KG1 (cell line): ENCODE data around the gene CYTH1.

Source experiments
- DNase-seq: peaks from one replicate; lab custom pipeline; 2025; lab: John Stamatoyannopoulos, UW

CYTH1 gene

DNA sequence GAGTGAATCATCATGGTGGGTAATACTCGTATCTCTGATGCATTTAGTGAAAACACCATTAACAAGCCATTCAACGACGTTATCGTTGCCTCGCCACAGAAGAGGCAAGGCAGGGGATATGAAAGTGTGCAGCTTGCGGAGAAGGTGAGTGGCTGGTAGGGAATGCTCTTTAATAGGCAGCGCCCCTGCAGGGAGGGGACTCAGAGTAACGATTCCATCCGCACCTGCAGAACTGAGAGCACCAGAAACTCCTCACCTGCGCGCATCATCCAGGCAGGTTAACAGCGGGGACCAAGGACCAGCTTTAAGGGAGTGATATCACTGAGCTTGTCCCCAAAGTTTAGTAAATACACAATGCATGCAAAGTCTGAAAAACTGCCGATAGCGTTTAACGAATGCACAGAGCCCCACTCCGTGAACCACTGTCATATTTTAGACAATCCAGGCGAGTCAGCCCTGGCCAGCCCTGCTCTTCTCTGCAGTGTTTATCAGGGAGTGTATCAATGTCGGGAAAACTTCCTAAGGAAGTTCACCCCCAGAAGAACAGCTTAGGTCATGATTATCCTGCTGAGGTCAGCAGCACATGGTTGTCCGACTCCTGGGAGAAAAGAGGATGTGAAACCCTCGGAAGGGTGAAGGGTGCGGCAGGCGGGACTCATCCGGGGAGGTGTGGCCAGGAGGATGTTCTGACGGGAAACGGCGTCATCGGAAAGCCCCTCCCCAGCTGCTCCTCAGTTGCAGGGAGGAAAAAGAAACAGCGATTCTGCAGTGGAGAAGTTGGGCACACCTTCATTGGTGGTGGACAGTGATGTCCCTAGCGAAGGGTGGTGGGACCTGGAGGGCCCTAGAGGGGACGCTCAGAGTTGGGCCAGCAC lies 136.4 kb downstream of the CYTH1 start:
- no peak for DNase-seq

DNA sequence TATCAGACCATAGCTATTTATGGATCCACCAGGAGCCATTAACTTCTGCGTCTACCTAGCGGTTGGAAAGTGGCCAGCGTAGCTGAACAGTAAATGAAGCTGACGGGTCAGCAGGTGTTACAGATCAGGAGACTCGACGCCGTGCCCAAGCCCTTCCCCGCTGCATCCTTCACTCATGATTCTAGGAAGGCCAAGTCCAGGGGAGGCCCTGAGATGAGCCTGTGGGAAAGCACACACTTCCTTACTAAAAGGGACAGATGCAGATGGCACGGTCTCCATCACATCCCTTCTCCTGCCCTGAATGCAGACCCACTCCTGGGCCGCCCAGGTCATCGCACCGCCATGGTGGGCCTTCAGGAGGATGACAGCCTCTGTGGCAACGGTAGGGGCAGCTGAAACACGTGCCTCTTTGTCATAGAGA lies 137.1 kb downstream of the CYTH1 start:
- DNase-seq = no peak

DNA sequence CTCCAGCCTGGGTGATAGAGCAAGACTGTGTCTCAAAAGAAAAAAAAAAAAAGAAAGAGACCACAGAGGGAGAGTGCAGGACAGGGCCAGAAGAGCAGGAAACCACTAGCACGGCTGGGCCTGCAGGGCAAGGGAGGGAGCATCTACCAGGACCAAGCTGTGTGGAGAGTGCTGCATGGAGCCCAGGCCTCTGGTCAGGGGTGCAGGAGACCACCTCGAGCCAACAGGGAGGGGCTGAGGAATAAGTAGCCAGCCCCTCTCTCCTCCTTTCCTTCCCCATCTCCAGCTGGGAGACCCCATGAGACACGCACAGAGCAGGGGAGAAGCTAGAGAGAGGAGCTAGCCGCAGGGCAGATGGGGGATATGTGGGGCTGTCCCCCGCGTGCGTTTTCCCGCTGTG lies 137.8 kb downstream of the CYTH1 start:
- no peak for DNase-seq

DNA sequence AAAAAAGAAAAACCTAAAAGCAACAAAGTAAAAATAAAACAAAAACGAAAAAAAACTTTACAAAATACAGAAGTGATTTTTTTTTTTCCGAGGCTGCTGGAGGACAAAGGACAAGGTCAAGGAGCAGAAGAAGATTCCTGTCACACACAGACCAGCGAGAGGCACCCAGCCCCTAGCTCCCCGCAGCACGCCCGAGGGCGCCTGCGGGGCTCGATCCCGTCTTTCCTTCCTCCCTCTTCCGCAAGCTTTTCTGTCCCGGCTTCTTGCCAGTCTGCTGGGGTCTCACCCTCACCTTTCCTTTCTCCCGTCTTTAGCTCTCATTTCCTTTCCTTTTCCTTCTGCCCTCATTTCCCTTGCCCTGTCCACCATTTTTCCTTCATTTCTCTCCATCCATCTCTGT lies 138.7 kb downstream of the CYTH1 start:
- no peak for DNase-seq

DNA sequence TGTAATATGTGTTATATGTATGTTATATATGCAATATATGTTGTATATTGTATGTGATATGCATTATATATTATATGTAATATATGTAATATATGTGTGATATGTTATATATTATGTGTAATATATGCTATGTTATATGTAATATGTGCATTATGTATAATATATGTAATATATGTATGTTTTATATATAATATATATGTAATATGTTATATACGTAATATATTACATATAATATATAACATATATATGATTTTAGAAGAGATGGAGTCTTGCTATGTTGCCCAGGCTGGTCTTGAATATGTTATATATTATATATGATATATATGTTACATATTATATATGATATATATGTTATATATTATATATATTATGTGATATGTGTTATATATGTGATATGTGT lies 139.4 kb downstream of the CYTH1 start:
- no peak for DNase-seq

DNA sequence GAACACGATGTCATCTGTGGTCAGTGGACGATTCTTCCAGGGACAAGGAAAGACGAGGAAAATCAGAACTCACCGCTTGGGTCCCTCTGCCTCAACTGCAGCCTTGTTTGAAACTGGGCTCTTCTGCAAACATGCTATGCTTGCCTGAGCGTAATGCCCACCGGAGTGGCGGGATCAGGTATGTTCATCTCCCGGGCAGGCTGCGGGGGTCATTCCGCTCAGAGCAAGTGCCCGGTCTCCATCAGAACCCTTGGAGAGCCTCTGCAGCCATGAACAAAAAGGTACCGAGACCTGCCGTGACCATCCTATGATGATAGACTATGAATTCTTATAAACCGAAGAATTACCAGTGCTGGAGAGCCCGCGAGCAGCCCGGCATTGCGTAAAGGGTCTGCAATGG lies 140.4 kb downstream of the CYTH1 start:
- no peak for DNase-seq

DNA sequence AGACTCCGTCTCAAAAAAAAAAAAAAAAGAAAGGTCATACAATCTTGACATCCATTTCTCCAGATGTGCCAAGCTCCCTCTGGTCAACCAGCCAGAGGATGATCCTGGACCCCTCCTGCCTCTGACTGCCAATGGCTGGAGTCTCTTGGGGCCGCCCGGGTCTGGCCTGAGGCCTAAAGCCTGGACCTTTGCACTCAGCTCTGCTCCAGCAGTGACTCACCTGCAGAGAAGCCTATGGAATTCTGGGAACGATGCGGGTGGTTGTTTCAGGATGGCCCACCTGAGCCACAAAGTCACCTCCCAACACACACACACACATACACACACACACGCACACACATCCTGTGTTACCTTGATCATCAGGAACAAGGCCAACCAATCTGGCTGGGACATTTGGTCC lies 140.8 kb downstream of the CYTH1 start:
- DNase-seq = no peak

DNA sequence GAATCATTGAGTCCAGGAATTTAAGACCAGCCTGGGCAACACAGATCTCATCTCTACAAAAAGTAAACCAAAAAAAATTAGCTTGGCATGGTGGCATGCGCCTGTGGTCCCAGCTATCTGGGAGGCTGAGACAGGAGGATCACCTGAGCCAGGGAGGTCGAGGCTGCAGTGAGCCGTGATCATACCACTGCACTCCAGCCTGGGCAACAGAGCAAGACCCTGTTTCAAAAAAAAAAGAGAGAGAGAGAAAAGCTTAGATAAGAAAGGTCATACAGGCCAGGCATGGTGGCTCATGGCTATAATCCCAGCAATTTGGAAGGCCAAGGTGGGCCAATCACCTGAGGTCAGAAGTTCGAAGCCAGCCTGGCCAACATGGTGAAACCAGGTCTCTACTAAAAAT lies 141.4 kb downstream of the CYTH1 start:
- DNase-seq = no peak

DNA sequence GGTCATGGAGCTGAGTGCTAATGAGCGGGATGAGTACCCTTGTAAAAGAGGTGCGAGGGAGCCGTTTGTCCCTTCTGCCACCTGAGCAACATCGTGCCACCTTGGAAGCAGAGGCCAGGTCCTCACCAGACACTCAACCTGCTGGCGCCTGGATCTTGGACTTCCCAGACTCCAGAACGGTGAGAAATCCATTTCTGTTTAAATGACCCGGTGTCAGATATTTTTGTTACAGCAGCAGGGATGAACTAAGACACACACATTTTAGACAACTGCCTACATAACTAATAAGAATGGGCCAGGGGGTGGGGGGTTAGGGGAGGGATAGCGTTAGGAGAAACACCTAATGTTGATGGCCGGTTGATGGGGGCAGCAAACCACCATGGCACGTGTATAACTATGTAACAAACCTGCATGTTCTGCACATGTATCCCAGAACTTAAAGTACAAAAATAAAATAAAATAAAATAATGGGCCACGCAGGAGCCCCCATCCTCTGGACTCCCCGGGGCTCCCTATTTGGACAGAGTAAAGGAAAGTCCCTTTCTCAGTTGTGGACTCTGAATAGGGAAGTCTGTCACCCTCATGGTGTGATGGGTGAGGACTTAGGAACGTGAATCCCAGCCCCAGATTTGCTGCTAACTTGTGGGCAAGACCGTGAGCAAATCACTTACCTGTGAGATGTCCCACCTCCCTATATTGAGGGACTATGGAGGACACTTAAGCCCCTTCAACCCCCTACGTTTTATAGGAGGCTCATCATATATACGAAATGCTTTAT lies 144.2 kb downstream of the CYTH1 start:
- no peak for DNase-seq

DNA sequence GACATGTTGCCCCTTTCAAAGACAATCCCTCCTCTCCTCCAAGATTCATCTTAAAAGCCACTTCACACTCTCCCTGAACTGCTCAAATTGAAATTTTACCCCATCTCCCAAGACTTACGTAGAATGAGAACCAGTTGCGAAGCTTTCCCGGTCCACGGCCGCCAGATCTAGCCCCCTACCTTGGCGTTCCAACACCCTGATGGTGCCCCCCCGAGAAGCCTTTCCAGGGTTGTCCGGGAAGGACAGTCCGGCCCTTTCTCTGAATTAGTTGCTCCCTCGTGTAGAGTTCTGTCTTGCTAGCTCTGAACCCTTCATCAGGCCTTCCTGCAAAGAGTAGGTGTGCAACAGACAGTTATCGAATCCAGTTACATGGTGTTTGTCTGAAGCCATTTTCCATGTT lies 144.9 kb downstream of the CYTH1 start:
- no peak for DNase-seq

DNA sequence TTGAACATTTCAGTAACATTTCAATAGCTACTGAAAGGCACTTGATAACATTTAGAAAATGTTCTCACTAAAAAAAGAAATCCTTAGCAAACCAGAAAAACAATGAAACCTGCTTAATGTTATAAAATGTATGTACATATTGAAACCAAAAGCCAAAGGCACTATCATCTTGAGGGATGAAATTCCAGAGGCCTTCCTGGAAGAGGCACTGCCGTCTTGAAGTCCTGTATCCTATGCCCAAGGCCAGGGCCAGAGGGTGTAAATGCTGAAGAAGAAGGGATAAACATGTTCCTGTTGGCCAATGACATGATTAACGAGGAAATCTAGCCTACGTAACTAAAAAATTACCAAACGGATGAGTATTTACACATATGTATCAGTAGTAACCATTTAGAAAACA lies 147.9 kb downstream of the CYTH1 start:
- DNase-seq = no peak

DNA sequence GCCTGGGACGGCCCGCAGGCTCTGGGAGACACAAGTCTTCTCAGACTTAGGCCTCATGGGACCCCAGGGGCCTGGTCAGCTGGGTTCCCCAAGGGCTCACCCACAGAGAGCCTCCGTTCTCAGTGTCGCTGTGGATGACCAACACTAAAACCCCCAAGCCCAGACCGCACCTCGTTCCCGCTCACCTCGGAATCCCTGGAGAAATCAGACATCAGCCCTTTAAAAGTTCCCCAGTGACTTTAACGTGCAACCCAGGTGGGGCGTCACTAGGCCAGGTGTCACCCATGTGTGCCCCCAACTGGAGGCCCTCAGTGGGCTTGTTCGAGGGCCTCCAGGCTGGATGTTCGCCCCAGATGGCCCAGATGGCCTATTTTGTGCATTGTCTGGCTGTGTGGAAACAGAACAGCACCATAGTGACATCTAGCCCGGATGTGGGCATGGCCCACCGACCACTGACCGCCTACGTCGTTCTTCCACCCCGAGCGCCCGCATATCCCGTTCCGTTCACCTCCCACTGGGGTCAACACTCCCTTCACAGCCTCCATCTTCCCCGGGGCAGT lies 152.6 kb downstream of the CYTH1 start:
- DNase-seq = no peak

DNA sequence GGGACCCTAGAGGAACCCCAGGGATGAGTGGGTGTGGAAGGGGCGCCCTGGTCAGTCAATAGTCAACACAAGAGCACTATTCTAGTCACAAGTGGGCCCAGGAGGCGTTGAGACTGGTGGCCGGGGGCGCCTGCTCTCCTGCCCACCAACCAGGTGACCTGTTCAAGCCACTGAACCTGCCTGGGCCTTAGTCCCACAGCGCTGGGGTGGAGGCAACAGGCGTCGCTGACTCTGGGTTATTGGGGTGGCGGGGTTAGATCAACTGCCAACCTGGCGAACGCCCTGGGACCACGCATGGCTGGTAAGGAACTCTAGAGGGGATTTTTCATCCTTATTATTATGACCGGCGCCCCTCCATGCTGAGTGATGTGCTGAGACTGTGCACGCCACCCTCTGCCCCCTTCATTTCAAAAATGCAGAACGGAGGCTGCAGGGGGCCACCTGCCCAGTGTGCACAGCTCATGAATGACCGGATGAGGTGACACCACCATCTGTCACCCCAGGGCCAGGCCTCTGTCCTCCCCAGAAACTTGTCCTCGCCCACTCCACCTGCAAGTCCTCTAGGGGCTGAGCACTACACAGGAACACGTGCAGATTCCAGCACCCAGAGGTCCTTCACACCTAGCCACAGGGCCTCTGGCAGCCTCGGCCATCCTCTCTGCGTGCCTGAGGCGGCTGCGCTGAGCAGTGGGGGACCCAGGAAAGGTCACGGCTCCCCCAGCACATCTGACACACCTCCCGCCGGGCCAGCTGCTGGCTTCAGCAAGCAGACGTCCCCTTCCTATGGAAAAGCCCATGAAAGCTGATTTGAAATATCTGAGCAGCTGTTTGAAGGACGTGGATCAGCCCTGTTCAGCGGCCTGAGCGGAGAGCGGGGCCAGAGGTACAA lies 153.3 kb downstream of the CYTH1 start:
- DNase-seq = no peak

DNA sequence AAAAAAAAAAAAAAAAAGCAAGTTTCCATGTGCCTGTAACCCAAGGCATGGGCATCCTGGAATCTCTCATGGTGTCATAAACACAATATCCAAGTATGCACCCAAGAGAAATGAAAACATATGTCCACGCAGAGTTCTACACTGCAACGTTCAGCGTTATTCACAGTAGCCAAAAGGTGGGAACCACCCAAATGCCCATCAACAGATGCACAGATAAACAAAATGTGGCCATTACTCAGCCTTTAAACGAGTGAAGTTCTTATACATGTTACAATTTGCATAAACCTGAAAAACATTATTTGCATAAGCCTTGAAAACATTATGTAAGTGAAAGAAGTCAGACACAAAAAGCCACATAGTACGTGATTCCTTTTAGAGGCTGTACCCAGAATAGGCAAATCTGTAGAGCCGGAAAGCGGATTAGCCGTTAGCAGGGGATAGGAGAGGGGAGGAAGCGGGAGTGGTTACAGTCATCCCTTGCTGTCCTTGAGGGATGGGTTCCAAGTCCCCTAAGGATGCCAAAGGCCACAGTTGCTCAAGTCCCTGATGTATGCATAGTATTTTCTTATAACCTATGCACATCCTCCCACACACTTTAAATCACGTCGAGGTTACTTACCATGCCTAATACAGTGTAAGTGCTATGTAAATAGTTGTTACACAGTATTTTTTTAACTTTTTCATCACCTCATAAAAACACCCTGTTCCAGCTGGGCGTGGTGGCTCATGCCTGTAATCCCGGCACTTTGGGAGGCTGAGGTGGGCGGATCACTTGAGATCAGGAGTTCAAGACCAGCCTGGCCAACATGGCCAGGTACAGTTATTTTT lies 157.5 kb downstream of the CYTH1 start:
- DNase-seq = no peak
